ENCODE measurements around the gene RANBP10. TPM values are rescaled to one million over a fixed set of nuclear protein-coding genes. Genes with fewer than 3 reads are reported as not detected.

Gene RANBP10
- total and polyA plus RNA-seq, 2 of the 8 experiments (the other 6 are each of a cell fraction or from before 2014, with no cell fraction given), result 14.2 to 16.8 TPM

- no peak for TF ChIP-seq CHD7 (IDR thresholded peaks at IDR 0.05; ENCODE audit: insufficient replicate concordance, low read length)
- no peak for TF ChIP-seq KDM1A (IDR thresholded peaks at IDR 0.05; ENCODE audit: borderline replicate concordance, low read length)
- no peak for TF ChIP-seq MAX (IDR thresholded peaks at IDR 0.05)
- TF ChIP-seq ZNF274 (IDR thresholded peaks at IDR 0.05; ENCODE audit: borderline replicate concordance, extremely low read depth, low read length), result no peak
- TF ChIP-seq KDM4A (IDR thresholded peaks at IDR 0.05; ENCODE audit: low read depth, low read length, severe bottlenecking), result no peak
- TF ChIP-seq, protein P1, sequence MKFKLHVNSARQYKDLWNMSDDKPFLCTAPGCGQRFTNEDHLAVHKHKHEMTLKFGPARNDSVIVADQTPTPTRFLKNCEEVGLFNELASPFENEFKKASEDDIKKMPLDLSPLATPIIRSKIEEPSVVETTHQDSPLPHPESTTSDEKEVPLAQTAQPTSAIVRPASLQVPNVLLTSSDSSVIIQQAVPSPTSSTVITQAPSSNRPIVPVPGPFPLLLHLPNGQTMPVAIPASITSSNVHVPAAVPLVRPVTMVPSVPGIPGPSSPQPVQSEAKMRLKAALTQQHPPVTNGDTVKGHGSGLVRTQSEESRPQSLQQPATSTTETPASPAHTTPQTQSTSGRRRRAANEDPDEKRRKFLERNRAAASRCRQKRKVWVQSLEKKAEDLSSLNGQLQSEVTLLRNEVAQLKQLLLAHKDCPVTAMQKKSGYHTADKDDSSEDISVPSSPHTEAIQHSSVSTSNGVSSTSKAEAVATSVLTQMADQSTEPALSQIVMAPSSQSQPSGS (IDR thresholded peaks at IDR 0.05; ENCODE audit: low read length), result no peak
- TF ChIP-seq PHF8 (conservative IDR thresholded peaks at IDR 0.05; ENCODE audit: low read depth, low read length), result no peak
- no peak for TF ChIP-seq BACH1 (IDR thresholded peaks at IDR 0.05; ENCODE audit: low read length)
Observed at GRCh38 chr16:67723151-67723910, 83.0 kb downstream of the RANBP10 start (continued).
